Neural progenitor cell (in vitro differentiated cells): Measurements from ENCODE around the gene FLAD1. TPM values are rescaled to one million over a fixed set of nuclear protein-coding genes. Genes with fewer than 3 reads are reported as not detected.

Experiments used
- DNase-seq: peaks from one replicate; pipeline ENCODE4 v3.0.0-alpha.2; 2016; ENCODE audit warnings: low spot score
- H2AFZ ChIP-seq: fragments of 200-600 bp; sonication (generic); replicated peaks from 2 replicates; pipeline ENCODE4 v1.6.1; 2016; ENCODE audit warnings: antibody characterized with exemption
- H3F3A ChIP-seq: fragments of 200-600 bp; sonication (generic); 2 replicates; pipeline ENCODE4 v1.6.1; 2016; ENCODE audit warnings: antibody characterized with exemption, low read depth
- H3K27ac ChIP-seq: fragments of 200-600 bp; sonication (generic); 2 replicates; pipeline ENCODE4 v1.5.1; 2016; ENCODE audit warnings: mild to moderate bottlenecking
- H3K27me3 ChIP-seq: fragments of 200-600 bp; sonication (generic); 2 replicates; pipeline ENCODE4 v1.6.1; 2016; ENCODE audit warnings: mild to moderate bottlenecking, moderate library complexity
- H3K36me3 ChIP-seq: fragments of 200-600 bp; sonication (generic); 2 replicates; pipeline ENCODE4 v1.5.1; 2016
- H3K4me1 ChIP-seq: fragments of 200-600 bp; sonication (generic); 2 replicates; pipeline ENCODE4 v1.6.1; 2016; ENCODE audit warnings: mixed run types
- H3K4me2 ChIP-seq: fragments of 200-600 bp; sonication (generic); 2 replicates; pipeline ENCODE4 v1.6.1; 2016
- H3K4me3 ChIP-seq: fragments of 200-600 bp; sonication (generic); 2 replicates; pipeline ENCODE4 v1.5.1; 2016
- H3K79me2 ChIP-seq: fragments of 200-600 bp; sonication (generic); 2 replicates; pipeline ENCODE4 v1.6.1; 2016; ENCODE audit warnings: low read depth
- H3K9ac ChIP-seq: fragments of 200-600 bp; sonication (generic); 2 replicates; pipeline ENCODE4 v1.6.1; 2016
- H3K9me3 ChIP-seq: fragments of 200-600 bp; sonication (generic); 2 replicates; pipeline ENCODE4 v1.5.1; 2016; ENCODE audit warnings: low read depth
- H4K20me1 ChIP-seq: fragments of 200-600 bp; sonication (generic); 2 replicates; pipeline ENCODE4 v1.6.1; 2016; ENCODE audit warnings: low read depth
- H3K27ac Mint-ChIP-seq: 3 replicates; pipeline ENCODE4 v1.8.0; 2021; ENCODE audit warnings: mixed read lengths
- H3K27me3 Mint-ChIP-seq: 2 replicates; pipeline ENCODE4 v1.8.0; 2022; ENCODE audit warnings: low read depth, mild to moderate bottlenecking, inconsistent platforms, moderate library complexity, mixed read lengths; ENCODE audit not compliant: insufficient read depth
- H3K36me3 Mint-ChIP-seq: 3 replicates; pipeline ENCODE4 v1.8.0; 2021; ENCODE audit warnings: mixed read lengths
- H3K4me1 Mint-ChIP-seq: 3 replicates; pipeline ENCODE4 v1.8.0; 2021; ENCODE audit warnings: mixed read lengths
- H3K4me3 Mint-ChIP-seq: 3 replicates; pipeline ENCODE4 v1.8.0; 2021; ENCODE audit warnings: mild to moderate bottlenecking, moderate library complexity, mixed read lengths
- H3K9me3 Mint-ChIP-seq: 3 replicates; pipeline ENCODE4 v1.8.0; 2020; ENCODE audit warnings: mixed read lengths
- CTCF ChIP-seq: fragments of 200-600 bp; sonication (generic); IDR thresholded peaks from 2 replicates; pipeline ENCODE4 v1.5.1; 2017; ENCODE audit warnings: antibody characterized with exemption, mild to moderate bottlenecking
- EZH2 ChIP-seq: fragments of 200-600 bp; sonication (generic); IDR thresholded peaks from 2 replicates; pipeline ENCODE4 v1.6.1; 2017; ENCODE audit warnings: antibody characterized with exemption, mild to moderate bottlenecking, moderate library complexity
- EZH2phosphoT487 ChIP-seq: fragments of 200-600 bp; sonication (generic); IDR thresholded peaks from 2 replicates; pipeline ENCODE4 v1.6.1; 2017; ENCODE audit warnings: antibody characterized with exemption
- total RNA-seq: library from RNA; depleted of rRNA; stranded (reverse); fragments of >200 nt; gene quantifications from 2 replicates; pipeline ENCODE4 v1.2.3, GENCODE V29; 2015; ENCODE audit warnings: low replicate concordance

FLAD1 gene
- total RNA-seq, 1 donor from 2014 or later, result 19.3 TPM

GRCh38 chr1:155003227-155003765, 20.2 kb downstream of the FLAD1 start:
- Mint-ChIP-seq H3K36me3 (no peaks in the 10 kb centered on the region), H3K9me3 (peaks cover 2% of the 10 kb centered on the region), H3K4me1 (peaks cover 25% of the 10 kb centered on the region), H3K27ac (peak overlapping the region; percentile 87), H3K27me3 (peaks cover 3% of the 10 kb centered on the region), H3K4me3 (peak overlapping the region; percentile 95)
- Histone ChIP-seq H3K27ac (no peak overlapping the region), H3K36me3 (no peaks in the 10 kb centered on the region), H3K9ac (no peak overlapping the region), H3K4me3 (peak overlapping the region; percentile 72), H3F3A (peaks cover 40% of the 10 kb centered on the region), H3K27me3 (no peaks in the 10 kb centered on the region), H2AFZ (no peak overlapping the region), H3K4me2 (peak overlapping the region; percentile 98), H3K9me3 (no peaks in the 10 kb centered on the region), H3K79me2 (peaks cover 38% of the 10 kb centered on the region), H3K4me1 (peaks cover 24% of the 10 kb centered on the region), H4K20me1 (no peaks in the 10 kb centered on the region)
- DNase-seq, result peak; percentile 62
- no peak for TF ChIP-seq EZH2phosphoT487
- TF ChIP-seq EZH2, result no peak
- TF ChIP-seq CTCF, result no peak

GRCh38 chr1:155003766-155004351, 20.7 kb downstream of the FLAD1 start:
- H3K4me1 ChIP-seq, result peaks cover 28% of the 10 kb centered on the region
- H3K9ac ChIP-seq, result no peak overlapping the region
- peak overlapping the region; percentile 98 for H3K4me2 ChIP-seq
- peaks cover 23% of the 10 kb centered on the region for H3K4me1 Mint-ChIP-seq
- H3K27me3 ChIP-seq, result no peaks in the 10 kb centered on the region
- TF ChIP-seq CTCF (no peak), EZH2 (no peak), EZH2phosphoT487 (no peak)
- peaks cover 38% of the 10 kb centered on the region for H3K79me2 ChIP-seq
- H3K36me3 Mint-ChIP-seq, result no peaks in the 10 kb centered on the region
- peak overlapping the region; percentile 72 for H3K4me3 ChIP-seq
- H3K9me3 Mint-ChIP-seq, result peaks cover 2% of the 10 kb centered on the region
- H3K27ac Mint-ChIP-seq, result peak overlapping the region; percentile 87
- DNase-seq, result peak; percentile 59
- peak overlapping the region; percentile 95 for H3K4me3 Mint-ChIP-seq
- H3F3A ChIP-seq, result peaks cover 35% of the 10 kb centered on the region
- no peaks in the 10 kb centered on the region for H4K20me1 ChIP-seq
- no peak overlapping the region for H2AFZ ChIP-seq
- no peak overlapping the region for H3K27ac ChIP-seq
- peaks cover 3% of the 10 kb centered on the region for H3K27me3 Mint-ChIP-seq
- H3K36me3 ChIP-seq, result no peaks in the 10 kb centered on the region
- H3K9me3 ChIP-seq, result no peaks in the 10 kb centered on the region

GRCh38 chr1:155004352-155005075, 21.4 kb downstream of the FLAD1 start:
- Histone ChIP-seq H3K27ac (no peak overlapping the region), H3K27me3 (no peaks in the 10 kb centered on the region), H3K4me3 (peak overlapping the region; percentile 72), H3K36me3 (no peaks in the 10 kb centered on the region), H3K79me2 (peaks cover 38% of the 10 kb centered on the region), H4K20me1 (no peaks in the 10 kb centered on the region), H3K9me3 (no peaks in the 10 kb centered on the region), H2AFZ (no peak overlapping the region), H3K9ac (no peak overlapping the region), H3K4me2 (peak overlapping the region; percentile 98), H3K4me1 (peaks cover 30% of the 10 kb centered on the region), H3F3A (peaks cover 29% of the 10 kb centered on the region)
- Mint-ChIP-seq H3K9me3 (peaks cover 2% of the 10 kb centered on the region), H3K36me3 (no peaks in the 10 kb centered on the region), H3K4me3 (peak overlapping the region; percentile 84), H3K27ac (peak overlapping the region; percentile 29), H3K4me1 (peaks cover 21% of the 10 kb centered on the region), H3K27me3 (peaks cover 5% of the 10 kb centered on the region)
- no peak for DNase-seq
- TF ChIP-seq EZH2phosphoT487 (no peak), CTCF (no peak), EZH2 (no peak)
